ENCODE data around the gene SEC16A. TPM values are rescaled to one million over a fixed set of nuclear protein-coding genes. Genes with fewer than 3 reads are reported as not detected.
"Not testable (repeated sequence)": the region's sequence is repeated elsewhere in the genome, so short reads cannot be mapped to it uniquely, and the experiment has no call there.

SEC16A gene
- total RNA-seq, 1 donor from 2014 or later, result 78.8 TPM

DNA sequence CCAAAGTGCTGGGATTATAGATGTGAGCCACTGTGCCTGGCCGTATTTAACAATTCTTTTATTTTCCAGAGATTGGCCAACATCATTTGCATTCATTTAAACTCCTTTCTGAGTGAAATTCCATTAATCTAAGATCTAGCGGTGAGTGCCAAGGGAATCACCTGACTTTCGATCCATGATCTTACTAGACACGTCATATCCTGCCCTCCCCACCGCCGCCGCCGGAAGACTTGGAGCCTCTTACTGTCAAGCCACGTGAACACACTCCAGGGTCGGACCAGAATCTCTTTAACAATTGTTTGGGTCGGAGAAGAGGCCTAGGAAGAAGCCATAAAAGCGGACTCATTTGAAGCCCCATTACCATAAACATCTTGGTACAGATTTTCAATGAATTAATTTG, 56.1 kb downstream of the SEC16A start:
- ATAC-seq (ENCODE audit: low read depth) (no peak), DNase-seq (no peak)
- no peaks in the 10 kb centered on the region for H3K27me3 Mint-ChIP-seq
- H3K4me3 Mint-ChIP-seq, result no peak overlapping the region
- intact Hi-C loops (cut with micrococcal nuclease), result no loop called here
- no peaks in the 10 kb centered on the region for H3K4me1 Mint-ChIP-seq
- CTCF ChIA-PET, result no interaction called here
- H3K27ac Mint-ChIP-seq, result no peak overlapping the region
- no peaks in the 10 kb centered on the region for H3K9me3 Mint-ChIP-seq
- TF ChIP-seq CTCF (IDR thresholded peaks at IDR 0.05), result no peak
- peaks cover 65% of the 10 kb centered on the region for H3K36me3 Mint-ChIP-seq (ENCODE audit: low read depth)
- POLR2A ChIA-PET, result no interaction called here

DNA sequence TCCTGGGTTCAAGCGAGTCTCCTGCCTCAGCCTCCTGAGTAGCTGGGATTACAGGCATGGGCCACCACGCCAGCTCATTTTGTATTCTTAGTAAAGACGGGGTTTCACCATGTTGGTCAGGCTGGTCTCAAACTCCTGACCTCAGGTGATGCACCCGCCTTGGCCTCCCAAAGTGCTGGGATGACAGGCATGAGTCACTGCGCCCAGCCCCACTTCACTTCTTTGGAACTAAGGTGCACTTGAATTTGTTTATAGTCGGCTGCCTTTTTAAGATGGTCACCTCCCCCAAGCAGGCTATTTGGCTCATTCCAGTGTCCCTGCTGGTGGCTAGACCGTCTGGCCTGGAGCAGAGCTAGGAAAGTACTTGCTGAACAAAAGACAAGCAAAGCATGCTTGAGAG, 57.5 kb downstream of the SEC16A start:
- H3K4me1 Mint-ChIP-seq; ATAC-seq (ENCODE audit: low read depth); H3K9me3 Mint-ChIP-seq; DNase-seq; H3K27me3 Mint-ChIP-seq; intact Hi-C loops (cut with micrococcal nuclease); CTCF ChIA-PET; H3K4me3 Mint-ChIP-seq: not testable (repeated sequence)
- POLR2A ChIA-PET, result interaction anchor here (0.6 to 0.7 kb wide), 2 partner anchors 321 to 645 kb away, joined by 5 to 6 read pairs; partner anchors contain the start of gene SAPCD2
- Mint-ChIP-seq H3K36me3 (ENCODE audit: low read depth) (peaks cover 73% of the 10 kb centered on the region), H3K27ac (peak overlapping the region; percentile 50)

GRCh38 chr9:136424750-136425362, 58.0 kb downstream of the SEC16A start:
- H3K27me3 Mint-ChIP-seq, result no peaks in the 10 kb centered on the region
- H3K4me3 Mint-ChIP-seq, result no peak overlapping the region
- intact Hi-C loops (cut with micrococcal nuclease), result no loop called here
- no peak for DNase-seq
- no peak for ATAC-seq (ENCODE audit: low read depth)
- H3K9me3 Mint-ChIP-seq, result no peaks in the 10 kb centered on the region
- H3K36me3 Mint-ChIP-seq (ENCODE audit: low read depth), result peaks cover 68% of the 10 kb centered on the region
- TF ChIP-seq CTCF (IDR thresholded peaks at IDR 0.05), result no peak
- H3K27ac Mint-ChIP-seq, result no peak overlapping the region
- ChIA-PET POLR2A (interaction anchor here (0.6 to 0.7 kb wide), 2 partner anchors 320 to 645 kb away, joined by 5 to 6 read pairs; partner anchors contain the start of gene SAPCD2), CTCF (no interaction called here)
- H3K4me1 Mint-ChIP-seq, result no peaks in the 10 kb centered on the region

GRCh38 chr9:136423432-136424146, 59.3 kb downstream of the SEC16A start:
- DNase-seq (no peak), ATAC-seq (ENCODE audit: low read depth) (no peak)
- Mint-ChIP-seq H3K27me3 (no peaks in the 10 kb centered on the region), H3K4me1 (no peaks in the 10 kb centered on the region), H3K9me3 (no peaks in the 10 kb centered on the region), H3K36me3 (ENCODE audit: low read depth) (peaks cover 66% of the 10 kb centered on the region), H3K4me3 (no peak overlapping the region), H3K27ac (no peak overlapping the region)
- intact Hi-C loops (cut with micrococcal nuclease), result no loop called here
- TF ChIP-seq CTCF (IDR thresholded peaks at IDR 0.05), result no peak
- ChIA-PET POLR2A (no interaction called here), CTCF (no interaction called here)

DNA sequence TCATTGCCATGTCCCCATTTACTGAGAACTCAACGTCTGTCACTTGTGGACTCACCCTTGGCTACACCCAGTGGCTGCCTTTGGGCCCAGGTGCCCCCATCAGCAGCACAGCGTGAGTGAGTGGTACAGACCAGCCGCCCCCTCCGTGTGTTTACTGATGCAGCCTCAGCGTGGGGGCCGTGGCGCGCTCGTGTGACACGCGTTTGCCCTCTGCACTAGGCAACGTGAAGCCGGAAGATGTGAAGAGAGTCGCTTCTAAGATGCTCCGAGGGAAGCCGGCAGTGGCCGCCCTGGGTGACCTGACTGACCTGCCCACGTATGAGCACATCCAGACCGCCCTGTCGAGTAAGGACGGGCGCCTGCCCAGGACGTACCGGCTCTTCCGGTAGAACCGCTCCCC, 60.0 kb downstream of the SEC16A start:
- DNase-seq (no peak), ATAC-seq (ENCODE audit: low read depth) (no peak)
- CTCF ChIA-PET, result no interaction called here
- Mint-ChIP-seq H3K27me3 (no peaks in the 10 kb centered on the region), H3K4me1 (no peaks in the 10 kb centered on the region), H3K36me3 (ENCODE audit: low read depth) (peaks cover 71% of the 10 kb centered on the region), H3K27ac (no peak overlapping the region), H3K9me3 (no peaks in the 10 kb centered on the region), H3K4me3 (no peak overlapping the region)
- intact Hi-C loops (cut with micrococcal nuclease), result no loop called here
- no peak for TF ChIP-seq CTCF (IDR thresholded peaks at IDR 0.05)
- POLR2A ChIA-PET, result no interaction called here

All from activated B cell treated with CpG ODN at 0.5 μM for 24 hours (primary cell).